ENCODE measurements around the gene KCNQ1. TPM values are rescaled to one million over a fixed set of nuclear protein-coding genes. Genes with fewer than 3 reads are reported as not detected.
A peak's percentile ranks its signal among the peaks of the same experiment; 100 is the strongest.

KCNQ1 gene
- total and polyA plus RNA-seq, 8 donors, result 7.1 to 37.7 (median 9.9) TPM

DNA sequence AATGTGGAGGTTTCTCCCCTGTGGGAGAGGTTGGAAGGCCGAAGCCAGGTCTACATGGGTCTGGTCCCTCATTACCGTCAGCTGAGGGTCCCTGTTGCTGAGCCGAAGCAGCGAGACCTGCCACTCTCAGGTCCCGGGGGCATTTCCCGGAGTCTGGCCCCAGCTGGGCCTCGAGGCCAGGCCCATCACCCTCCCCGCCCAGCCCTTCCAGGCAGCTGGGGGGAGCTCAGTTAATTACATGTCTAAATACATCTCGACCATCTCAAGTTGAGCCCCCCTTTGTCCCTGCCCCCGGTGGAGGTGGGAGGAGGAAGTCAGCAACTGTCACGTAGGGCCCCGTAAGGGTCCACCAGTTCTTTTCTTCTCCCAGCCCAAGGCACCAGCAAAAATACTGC lies 437.2 kb downstream of the KCNQ1 start:
- no peak for DNase-seq
- H3K4me3 ChIP-seq, result no peak overlapping the region
- TF ChIP-seq, protein P1, sequence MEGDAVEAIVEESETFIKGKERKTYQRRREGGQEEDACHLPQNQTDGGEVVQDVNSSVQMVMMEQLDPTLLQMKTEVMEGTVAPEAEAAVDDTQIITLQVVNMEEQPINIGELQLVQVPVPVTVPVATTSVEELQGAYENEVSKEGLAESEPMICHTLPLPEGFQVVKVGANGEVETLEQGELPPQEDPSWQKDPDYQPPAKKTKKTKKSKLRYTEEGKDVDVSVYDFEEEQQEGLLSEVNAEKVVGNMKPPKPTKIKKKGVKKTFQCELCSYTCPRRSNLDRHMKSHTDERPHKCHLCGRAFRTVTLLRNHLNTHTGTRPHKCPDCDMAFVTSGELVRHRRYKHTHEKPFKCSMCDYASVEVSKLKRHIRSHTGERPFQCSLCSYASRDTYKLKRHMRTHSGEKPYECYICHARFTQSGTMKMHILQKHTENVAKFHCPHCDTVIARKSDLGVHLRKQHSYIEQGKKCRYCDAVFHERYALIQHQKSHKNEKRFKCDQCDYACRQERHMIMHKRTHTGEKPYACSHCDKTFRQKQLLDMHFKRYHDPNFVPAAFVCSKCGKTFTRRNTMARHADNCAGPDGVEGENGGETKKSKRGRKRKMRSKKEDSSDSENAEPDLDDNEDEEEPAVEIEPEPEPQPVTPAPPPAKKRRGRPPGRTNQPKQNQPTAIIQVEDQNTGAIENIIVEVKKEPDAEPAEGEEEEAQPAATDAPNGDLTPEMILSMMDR (IDR thresholded peaks at IDR 0.05), result no peak
- no peaks in the 10 kb centered on the region for H3K9me3 ChIP-seq
- intact Hi-C loops (cut with DNase I), result no loop called here
- no peak overlapping the region for H3K27ac ChIP-seq
- H3K27me3 ChIP-seq, result peaks cover 0 to 51% of the 10 kb centered on the region in 2 donors
- H3K4me1 ChIP-seq, result peaks cover 0 to 30% of the 10 kb centered on the region in 2 donors
- H3K36me3 ChIP-seq, result no peaks in the 10 kb centered on the region
- no peak for ATAC-seq

- Histone ChIP-seq H3K4me1 (peaks cover 0 to 30% of the 10 kb centered on the region in 2 donors), H3K27me3 (peaks cover 0 to 56% of the 10 kb centered on the region in 2 donors), H3K4me3 (no peak overlapping the region), H3K36me3 (no peaks in the 10 kb centered on the region), H3K9me3 (no peaks in the 10 kb centered on the region), H3K27ac (no peak overlapping the region)
- DNase-seq, result no peak
- intact Hi-C loops (cut with DNase I), result no loop called here
- TF ChIP-seq, protein P1 (IDR thresholded peaks at IDR 0.05), result no peak
- no peak for ATAC-seq
Observed at GRCh38 chr11:2882396-2883110, 437.7 kb downstream of the KCNQ1 start.

- ATAC-seq (no peak), DNase-seq (no peak)
- intact Hi-C loops (cut with DNase I), result no loop called here
- Histone ChIP-seq H3K36me3 (no peaks in the 10 kb centered on the region), H3K9me3 (no peaks in the 10 kb centered on the region), H3K27me3 (peaks cover 0 to 62% of the 10 kb centered on the region in 2 donors), H3K27ac (peak overlapping the region in 1 of 2 donors; percentile 75), H3K4me1 (peaks cover 0 to 36% of the 10 kb centered on the region in 2 donors), H3K4me3 (peak overlapping the region; percentile 52 to 75)
- TF ChIP-seq, protein P1 (IDR thresholded peaks at IDR 0.05), result no peak
Observed at GRCh38 chr11:2883640-2883978, 438.8 kb downstream of the KCNQ1 start.

- DNase-seq, result peak in 3 of 4 donors; percentile 71 to 86 (median 72)
- Histone ChIP-seq H3K27me3 (peaks cover 0 to 62% of the 10 kb centered on the region in 2 donors), H3K9me3 (no peaks in the 10 kb centered on the region), H3K4me3 (peak overlapping the region; percentile 52 to 75), H3K36me3 (no peaks in the 10 kb centered on the region), H3K4me1 (peaks cover 0 to 36% of the 10 kb centered on the region in 2 donors), H3K27ac (peak overlapping the region; percentile 65 to 75)
- ATAC-seq, result peak; percentile 37
- intact Hi-C loops (cut with DNase I), result no loop called here
- TF ChIP-seq, protein P1 (IDR thresholded peaks at IDR 0.05), result no peak
Observed at GRCh38 chr11:2883979-2884815, 439.4 kb downstream of the KCNQ1 start.
